H54 (cell line): ENCODE measurements around the gene MINDY3.

Experiments used
- DNase-seq: peaks from one replicate; pipeline ENCODE4 v3.0.0; 2011; ENCODE audit warnings: low spot score, mixed read lengths; ENCODE audit not compliant: insufficient read length
- FAIRE-seq: peaks from 3 replicates; lab custom pipeline; 2011; peaks lifted over from hg19 to GRCh38; lab: Jason Lieb, UNC
- POLR2A ChIP-seq: IDR thresholded peaks from 2 replicates; pipeline ENCODE4 v1.6.1; 2011; ENCODE audit warnings: low read depth, mild to moderate bottlenecking, low read length

The MINDY3 gene

DNA sequence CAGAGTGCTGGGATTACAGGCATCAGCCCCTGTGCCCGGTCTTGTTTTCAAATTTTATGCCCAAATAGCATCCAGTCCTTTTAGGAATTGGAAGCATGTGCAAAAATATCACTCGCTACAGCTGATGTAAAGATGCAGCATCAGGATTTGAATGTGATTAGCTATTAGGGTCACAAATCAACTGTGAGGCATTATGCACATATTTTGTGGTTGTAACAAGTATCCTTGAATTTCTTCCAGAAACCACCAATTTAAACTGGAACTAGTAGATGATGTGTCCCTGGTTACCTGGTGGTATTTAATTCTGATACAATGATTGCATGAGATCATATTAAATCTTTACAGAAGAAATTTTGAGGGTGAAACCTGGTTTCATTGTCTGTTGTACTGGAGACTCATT, 99.6 kb downstream of the MINDY3 start:
- no peak for FAIRE-seq

DNA sequence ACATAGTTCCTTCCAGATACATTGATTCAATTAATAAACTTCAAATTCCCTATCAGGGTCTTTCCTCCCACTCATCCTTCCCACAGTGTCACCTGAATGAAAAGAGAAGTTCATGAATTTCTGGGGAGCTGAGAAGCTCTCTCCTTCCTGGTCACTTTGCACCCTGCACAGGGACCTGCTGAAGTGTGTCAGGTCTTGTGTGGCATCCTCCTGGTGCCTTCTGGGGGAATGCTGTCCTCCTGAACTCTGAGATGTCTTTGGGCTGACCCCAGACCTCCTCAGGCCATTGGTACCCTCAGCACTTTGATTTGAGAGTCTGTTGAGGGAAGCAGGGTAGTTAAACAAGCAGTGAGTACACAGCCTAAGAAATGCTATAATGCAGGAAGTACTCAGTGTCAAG, 101.0 kb downstream of the MINDY3 start:
- FAIRE-seq = no peak
- DNase-seq = no peak
- TF ChIP-seq POLR2A = no peak

More for the DNA sequence above, 99.6 kb downstream of the MINDY3 start:
- DNase-seq = no peak
- no peak for TF ChIP-seq POLR2A

DNA sequence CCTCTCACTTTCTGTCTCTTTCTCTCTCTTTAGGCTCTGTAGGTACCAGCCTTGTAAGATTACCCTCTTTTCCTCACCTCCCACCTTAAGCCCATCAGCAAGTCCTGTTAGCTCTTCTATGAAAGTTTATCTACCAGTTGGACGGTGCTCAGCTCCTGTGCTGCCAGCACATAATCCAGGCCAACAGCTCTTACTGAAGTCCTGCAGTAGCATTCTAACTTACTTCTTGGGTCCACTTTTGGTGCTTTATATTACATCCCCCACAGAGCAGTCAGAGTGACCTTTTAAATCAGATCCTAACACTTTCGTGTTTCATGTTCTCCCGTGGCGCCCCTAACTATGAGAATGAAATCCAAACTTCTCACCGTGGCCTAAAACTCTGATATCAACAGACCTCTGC, 101.7 kb downstream of the MINDY3 start:
- no peak for TF ChIP-seq POLR2A
- DNase-seq = no peak
- no peak for FAIRE-seq

DNA sequence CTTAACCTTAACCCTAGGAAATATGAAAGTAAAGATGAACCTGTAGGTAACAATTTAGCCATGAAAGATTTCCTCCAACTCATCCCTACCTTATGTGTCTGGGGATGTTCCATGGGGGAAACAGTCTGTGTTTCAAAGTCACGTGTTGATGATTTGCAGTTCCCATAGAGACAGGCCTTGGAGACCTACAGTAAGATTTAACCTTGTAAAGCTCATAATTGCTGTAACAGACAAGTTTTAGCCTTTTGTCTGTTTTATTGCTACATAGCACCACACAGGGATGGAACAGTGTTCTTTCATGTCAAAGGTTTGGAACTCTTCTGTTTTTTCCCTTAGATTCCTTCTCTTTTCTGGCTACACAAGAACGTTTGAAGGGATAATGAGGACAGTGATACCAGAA, 105.4 kb downstream of the MINDY3 start:
- no peak for FAIRE-seq
- TF ChIP-seq POLR2A = no peak
- DNase-seq = no peak

DNA sequence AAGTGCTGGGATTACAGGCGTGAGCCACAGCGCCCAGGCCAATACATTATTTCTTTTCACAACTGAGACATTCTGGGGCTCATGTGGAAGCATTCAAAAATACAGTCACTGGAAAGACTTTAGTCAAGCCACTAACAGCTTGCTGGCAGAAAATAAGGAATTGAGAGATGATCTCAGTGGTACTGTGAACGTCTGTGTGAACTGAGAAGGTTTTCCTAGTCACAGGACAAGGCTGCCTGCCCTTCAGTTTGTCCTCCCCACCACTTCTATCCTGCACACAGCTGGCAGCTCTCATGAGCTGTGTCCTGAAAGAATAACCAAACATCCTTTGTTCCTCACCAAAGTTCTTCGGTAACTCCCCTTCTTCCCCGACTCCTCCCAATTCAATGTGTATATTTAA, 109.3 kb downstream of the MINDY3 start:
- no peak for TF ChIP-seq POLR2A
- FAIRE-seq = no peak
- DNase-seq = no peak

GRCh38 chr10:15748126-15748525, 112.2 kb downstream of the MINDY3 start:
- no peak for DNase-seq
- TF ChIP-seq POLR2A = no peak
- no peak for FAIRE-seq

GRCh38 chr10:15747632-15748031, 112.7 kb downstream of the MINDY3 start:
- DNase-seq (no peak), FAIRE-seq (no peak)
- no peak for TF ChIP-seq POLR2A

DNA sequence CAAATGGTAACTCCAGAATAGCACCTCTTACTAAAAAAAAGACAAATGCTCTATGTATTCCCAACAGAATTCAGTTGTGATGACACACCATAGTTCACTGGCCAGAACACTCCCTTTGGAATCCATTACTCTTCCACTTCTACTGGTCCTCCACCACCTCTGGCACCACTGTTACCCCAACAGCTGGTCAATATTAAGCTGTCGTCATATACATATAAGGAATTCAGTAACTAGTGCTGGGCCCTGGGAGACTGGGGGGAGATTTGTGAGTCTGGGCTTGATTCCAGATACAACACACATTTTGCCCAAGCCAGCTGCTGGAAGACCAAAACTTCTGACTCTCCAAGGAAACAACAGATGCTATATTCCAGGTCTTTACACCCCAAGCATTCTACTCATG, 114.6 kb downstream of the MINDY3 start:
- FAIRE-seq (no peak), DNase-seq (no peak)
- TF ChIP-seq POLR2A = no peak

DNA sequence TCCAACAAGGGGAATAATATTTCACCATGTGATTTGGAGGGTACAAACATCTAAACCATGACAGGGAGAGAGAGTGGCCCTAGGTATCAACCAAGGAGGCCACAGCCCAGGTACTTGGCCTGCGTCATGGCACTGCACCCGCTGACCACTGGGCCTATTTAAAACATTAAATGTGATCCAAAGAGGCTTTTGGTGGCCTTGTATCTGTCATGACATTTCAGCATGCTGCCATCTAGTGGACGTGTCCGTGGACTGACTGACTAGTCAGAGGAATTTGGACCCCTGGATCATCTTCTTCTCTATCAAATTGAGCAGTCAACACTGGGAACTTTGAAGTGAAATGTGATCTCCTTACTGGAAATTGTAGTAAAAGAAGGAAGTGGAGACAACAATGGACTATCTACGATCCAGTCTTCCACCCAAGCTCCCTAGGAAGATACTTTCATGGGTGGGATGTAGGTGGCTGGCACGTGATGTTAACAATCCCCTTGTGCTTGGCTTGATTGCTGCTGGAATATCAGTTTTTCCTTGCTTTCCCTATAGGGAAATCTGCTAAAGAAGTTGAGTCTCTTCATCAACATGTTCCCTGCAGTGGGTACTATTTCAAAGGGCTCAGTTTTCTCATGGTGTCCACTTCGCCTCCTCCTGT, 116.0 kb downstream of the MINDY3 start:
- no peak for TF ChIP-seq POLR2A
- no peak for FAIRE-seq
- DNase-seq = peak; percentile 34

DNA sequence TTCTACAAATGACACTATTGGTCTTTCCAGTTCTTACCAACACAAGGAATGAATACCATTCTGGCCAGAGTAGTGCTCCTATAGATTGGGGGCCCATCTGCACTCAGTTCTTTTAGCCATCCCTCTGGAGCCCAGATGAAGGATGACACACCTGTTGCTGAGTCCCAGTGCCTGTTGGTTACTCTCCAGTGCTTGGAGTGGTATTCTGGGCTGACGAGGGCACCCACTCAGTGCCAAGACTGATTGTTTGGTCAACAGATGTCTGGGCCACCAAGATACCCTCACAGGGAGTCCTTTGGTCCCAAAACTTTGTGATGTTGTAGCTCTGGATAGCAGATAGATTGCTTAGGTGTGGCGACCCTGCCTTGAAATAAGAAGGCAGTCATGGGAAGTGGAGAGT, 116.9 kb downstream of the MINDY3 start:
- TF ChIP-seq POLR2A = no peak
- FAIRE-seq (no peak), DNase-seq (no peak)

DNA sequence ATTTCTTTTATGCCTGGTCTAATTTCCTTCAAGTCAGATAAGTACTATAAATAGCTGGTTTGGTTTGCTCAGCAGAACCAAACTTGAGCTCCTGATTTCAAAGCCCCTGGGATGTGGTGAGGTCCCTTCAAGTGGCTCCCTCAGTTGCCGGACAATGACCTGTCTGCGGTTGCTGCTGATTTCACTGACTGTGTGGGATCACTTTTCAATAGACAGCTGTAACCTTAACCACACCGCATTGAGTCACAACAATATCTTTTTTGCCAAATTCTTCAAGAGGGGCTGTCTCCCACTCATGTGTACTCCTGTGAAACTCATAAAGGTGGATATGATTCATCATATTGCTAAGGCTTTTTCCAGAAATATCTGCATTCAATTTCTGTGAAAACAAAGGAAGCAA, 117.5 kb downstream of the MINDY3 start:
- TF ChIP-seq POLR2A = no peak
- FAIRE-seq (no peak), DNase-seq (no peak)

GRCh38 chr10:15742102-15742501, 118.2 kb downstream of the MINDY3 start:
- DNase-seq (no peak), FAIRE-seq (no peak)
- no peak for TF ChIP-seq POLR2A

DNA sequence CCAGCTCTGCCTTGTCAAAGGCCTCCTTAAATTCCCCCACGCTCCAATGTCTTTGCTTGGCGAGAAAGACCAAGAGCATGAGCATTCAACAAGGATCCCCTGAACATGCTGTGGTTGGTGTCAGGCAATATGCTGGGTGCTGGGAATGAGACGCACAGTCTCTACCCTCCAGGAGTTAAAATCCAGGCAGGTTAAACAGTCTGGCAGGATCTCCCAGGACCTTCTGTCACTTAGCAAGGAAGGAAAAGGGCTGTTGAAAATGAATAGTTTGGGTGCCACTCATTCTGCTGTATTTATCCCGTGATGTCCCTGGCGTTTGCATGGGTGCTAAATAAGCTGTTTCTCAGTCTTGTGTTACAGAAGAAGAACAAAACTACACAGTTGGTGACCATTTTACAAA, 118.7 kb downstream of the MINDY3 start:
- no peak for TF ChIP-seq POLR2A
- DNase-seq (no peak), FAIRE-seq (no peak)

DNA sequence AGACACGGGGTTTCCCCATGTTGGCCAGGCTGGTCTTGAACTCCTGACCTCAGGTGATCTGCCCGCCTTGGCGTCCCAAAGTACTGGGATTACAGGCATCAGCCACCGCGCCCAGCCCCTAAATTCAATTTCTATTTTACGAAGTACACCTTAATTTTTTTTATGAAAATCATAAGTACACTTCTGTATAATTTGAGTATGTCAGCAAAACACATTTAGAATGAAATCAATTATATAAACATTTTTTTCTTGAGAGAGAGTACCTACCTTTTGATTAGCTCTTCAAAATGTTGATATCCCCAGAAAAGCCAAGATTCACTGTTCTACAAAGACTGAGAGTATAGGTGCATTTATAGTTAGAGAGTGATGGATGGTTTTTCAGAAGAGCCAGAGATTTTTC, 120.0 kb downstream of the MINDY3 start:
- no peak for FAIRE-seq
- TF ChIP-seq POLR2A = no peak
- DNase-seq = no peak

GRCh38 chr10:15739254-15739970, 120.9 kb downstream of the MINDY3 start:
- TF ChIP-seq POLR2A = no peak
- DNase-seq (no peak), FAIRE-seq (no peak)

GRCh38 chr10:15738270-15738925, 121.9 kb downstream of the MINDY3 start:
- no peak for TF ChIP-seq POLR2A
- FAIRE-seq = no peak

More at GRCh38 chr10:15738270-15738925, 121.9 kb downstream of the MINDY3 start:
- DNase-seq = no peak
